Activated T-cell treated with anti-CD3 and anti-CD28 coated beads, Interleukin-2, amount 50 U/mL, for 4 hours (primary cell): ENCODE measurements around the gene LILRB5. TPM values are rescaled to one million over a fixed set of nuclear protein-coding genes. Genes with fewer than 3 reads are reported as not detected.
"Not testable (repeated sequence)": the region's sequence is repeated elsewhere in the genome, so short reads cannot be mapped to it uniquely, and the experiment has no call there.

Source experiments
- ATAC-seq, 2 donors: fragments of 200-7000 bp; cut with Tn5 transposase; one replicate each; pipeline ENCODE4 v1.10.0; 2021
- DNase-seq: peaks from one replicate; pipeline ENCODE4 v3.0.0-alpha.2; 2020
- H3K27me3 Mint-ChIP-seq: one replicate; pipeline ENCODE4 v1.8.0; 2021; ENCODE audit warnings: low read depth, mixed read lengths
- H3K36me3 Mint-ChIP-seq: one replicate; pipeline ENCODE4 v1.8.0; 2022; ENCODE audit warnings: mixed read lengths; ENCODE audit not compliant: insufficient read depth
- H3K4me1 Mint-ChIP-seq: one replicate; pipeline ENCODE4 v1.8.0; 2021; ENCODE audit warnings: low read depth, mixed read lengths
- H3K4me3 Mint-ChIP-seq: one replicate; pipeline ENCODE4 v1.8.0; 2021; ENCODE audit warnings: mild to moderate bottlenecking, moderate library complexity, mixed read lengths
- H3K9me3 Mint-ChIP-seq: one replicate; pipeline ENCODE4 v1.8.0; 2021; ENCODE audit warnings: mixed read lengths
- total RNA-seq, 3 donors: library from RNA; stranded (reverse); gene quantifications; one replicate each; pipeline ENCODE4 v1.2.1, GENCODE V29; 2021

Gene LILRB5
- total RNA-seq, 3 donors from 2014 or later = not detected

DNA sequence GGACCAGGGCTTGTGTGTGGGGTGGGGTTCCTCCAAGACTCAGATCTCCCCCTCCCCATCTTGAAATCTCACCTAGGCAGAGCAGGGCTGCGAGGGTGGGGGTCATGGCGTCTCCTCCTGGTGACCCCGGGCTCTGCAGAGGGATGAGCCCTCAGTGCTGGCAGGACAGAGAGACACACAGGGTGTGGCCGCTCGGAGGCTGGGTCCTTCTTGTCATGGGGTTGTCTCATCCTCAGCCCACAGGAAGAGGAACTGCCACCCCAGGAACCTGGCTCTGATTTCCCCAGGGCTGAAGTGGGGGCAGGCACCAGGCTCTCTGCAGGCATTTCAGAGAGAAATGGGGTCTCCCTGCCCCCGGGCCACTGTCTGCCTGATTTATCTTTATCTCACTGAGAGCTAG is 14.4 kb downstream of the LILRB5 start, which contains the start of gene LILRA6:
Gene LILRA6, minus strand, starts transcription at position 145 of the 400 bp plus-strand sequence.
- not testable (repeated sequence) for H3K36me3 Mint-ChIP-seq, ATAC-seq, H3K9me3 Mint-ChIP-seq, H3K4me3 Mint-ChIP-seq, DNase-seq, H3K4me1 Mint-ChIP-seq
- peaks cover 14% of the 10 kb centered on the region for H3K27me3 Mint-ChIP-seq

DNA sequence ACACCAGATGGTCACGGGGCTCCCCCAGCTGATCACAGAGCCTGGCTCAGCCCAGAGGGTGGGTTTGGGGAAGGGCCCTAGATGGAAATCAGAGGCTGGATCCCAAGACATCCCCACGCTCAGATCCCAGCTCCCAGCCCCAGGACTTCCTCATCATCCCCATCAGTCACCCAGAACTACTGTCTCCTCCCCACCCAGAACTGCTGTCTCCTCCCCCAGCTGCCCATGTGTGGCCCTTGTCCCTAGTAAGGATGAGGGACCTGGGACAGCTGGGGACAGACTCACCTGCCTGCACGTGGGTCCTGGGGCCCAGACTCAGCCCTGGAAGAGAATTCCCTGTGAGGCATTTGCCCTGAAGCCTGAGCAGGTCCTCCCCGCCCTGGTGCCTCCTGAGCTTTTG is 14.8 kb downstream of the LILRB5 start:
- peaks cover 14% of the 10 kb centered on the region for H3K27me3 Mint-ChIP-seq
- H3K4me1 Mint-ChIP-seq, H3K4me3 Mint-ChIP-seq, DNase-seq, H3K36me3 Mint-ChIP-seq, ATAC-seq, H3K9me3 Mint-ChIP-seq: not testable (repeated sequence)

DNA sequence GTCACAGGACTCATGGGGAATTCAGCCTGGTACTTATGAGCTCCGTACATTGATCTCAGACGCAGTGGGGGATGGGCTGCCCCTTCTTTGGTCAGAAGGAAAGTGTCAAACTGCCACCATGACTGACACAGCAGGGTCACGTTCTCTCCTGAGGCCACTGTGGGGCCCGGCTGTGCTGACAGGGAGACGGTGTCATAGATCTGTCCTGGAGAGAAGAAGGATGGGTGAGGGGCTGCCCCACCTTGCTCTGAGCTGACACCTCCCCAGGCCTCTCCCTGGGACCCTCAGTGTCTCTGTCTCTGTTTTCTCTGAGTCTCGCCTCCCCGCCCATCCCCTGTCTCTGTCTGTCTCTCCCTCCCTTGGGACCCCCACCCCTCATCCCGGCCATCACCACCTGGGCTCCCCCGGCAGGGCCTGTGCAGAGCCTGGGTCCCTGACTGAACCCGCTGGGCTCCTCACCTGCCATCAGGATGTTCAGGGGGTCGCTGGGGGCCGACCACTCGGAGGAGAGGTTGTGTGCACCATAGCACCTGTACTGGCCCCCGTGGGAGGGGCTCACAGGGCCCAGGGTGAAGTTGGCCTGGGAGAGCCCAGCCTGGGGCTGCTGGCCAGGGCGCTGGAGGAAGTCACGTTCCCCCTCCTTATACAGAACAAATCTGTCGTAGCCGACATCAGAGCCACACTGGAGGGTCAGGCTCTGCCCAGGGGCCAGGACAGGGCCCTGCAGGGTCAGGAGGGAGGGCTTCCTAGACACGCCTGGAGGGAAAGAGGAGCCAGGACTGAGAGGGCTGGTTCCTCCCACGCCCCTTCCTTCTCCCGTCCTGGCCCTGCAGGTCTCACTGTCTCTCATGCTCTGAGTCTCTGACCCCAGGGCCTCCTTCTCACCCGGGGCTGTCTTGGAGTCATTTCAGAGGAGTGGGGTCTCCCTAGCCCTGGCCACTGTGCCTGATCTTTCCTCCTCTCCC is 16.4 kb downstream of the LILRB5 start:
- not testable (repeated sequence) for ATAC-seq, H3K4me3 Mint-ChIP-seq, H3K4me1 Mint-ChIP-seq, DNase-seq, H3K36me3 Mint-ChIP-seq, H3K9me3 Mint-ChIP-seq
- H3K27me3 Mint-ChIP-seq = peaks cover 14% of the 10 kb centered on the region

DNA sequence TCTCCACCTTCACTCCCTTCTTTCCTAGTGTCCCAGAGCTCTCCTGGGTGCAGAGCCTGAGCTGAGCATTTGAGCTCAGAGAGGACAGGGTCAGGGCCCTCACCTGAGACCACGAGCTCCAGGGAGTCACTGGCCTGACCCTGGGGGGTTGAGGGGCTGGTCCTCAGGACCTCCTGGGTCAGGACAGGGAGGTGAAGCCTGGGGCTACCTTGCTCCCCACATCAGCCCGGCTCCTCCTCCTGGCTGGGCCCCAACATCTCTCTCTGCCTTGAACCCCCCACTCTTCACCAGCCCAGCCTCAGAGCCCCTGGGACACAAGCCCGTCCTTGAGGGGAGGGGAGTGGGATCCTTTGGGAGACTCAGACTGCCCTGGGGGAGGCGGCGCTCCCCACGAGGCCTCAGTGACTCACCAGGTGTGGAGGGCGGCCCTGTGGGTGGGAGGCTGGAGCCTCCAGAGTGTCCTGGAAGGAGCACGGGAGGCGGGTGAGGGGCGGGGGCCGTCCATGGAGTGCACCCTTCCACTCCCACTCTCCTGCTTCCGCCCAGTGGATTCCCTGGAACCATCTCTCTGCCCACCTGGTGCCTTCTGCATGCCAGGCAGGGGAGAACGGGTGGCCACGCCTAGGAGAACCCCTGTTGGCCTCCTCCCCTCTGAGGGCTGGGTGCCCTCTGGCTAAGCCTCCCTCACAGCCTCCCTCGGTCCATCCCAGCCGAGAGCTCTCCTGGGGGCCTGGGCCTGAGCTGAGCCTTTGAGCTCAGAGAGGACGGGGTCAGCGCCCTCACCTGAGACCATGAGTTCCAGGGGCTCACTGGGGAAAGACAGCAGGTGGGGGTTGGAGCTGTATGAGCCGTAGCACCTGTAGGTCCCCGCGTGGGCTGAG is 17.3 kb downstream of the LILRB5 start:
- H3K4me3 Mint-ChIP-seq, H3K36me3 Mint-ChIP-seq, DNase-seq, H3K9me3 Mint-ChIP-seq, H3K4me1 Mint-ChIP-seq: not testable (repeated sequence)
- peak in 1 of 2 donors; percentile 30 for ATAC-seq
- peaks cover 14% of the 10 kb centered on the region for H3K27me3 Mint-ChIP-seq

DNA sequence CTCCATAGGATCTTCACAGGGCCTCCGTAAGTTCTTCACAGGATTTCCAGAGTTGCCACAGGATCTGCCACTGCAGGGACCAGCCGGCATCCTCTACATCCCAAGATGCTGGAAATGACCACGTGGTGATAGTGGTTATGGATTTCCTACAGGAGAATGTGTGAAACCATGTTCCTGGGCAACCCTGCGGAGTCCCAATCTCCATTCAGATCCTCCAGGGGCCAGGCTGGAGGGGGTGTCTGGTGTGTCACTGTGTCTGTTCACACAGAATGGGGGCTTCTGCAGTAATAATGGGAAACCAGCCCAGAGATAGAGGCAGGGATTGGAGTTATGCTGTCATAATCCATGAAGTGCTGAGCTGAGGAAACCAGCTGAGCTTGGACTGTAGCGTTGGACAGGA is 23.1 kb downstream of the LILRB5 start:
- Mint-ChIP-seq H3K4me1 (peaks cover 8% of the 10 kb centered on the region), H3K9me3 (no peaks in the 10 kb centered on the region), H3K4me3 (no peak overlapping the region), H3K27me3 (peaks cover 11% of the 10 kb centered on the region), H3K36me3 (no peaks in the 10 kb centered on the region)
- DNase-seq = no peak
- ATAC-seq = no peak

DNA sequence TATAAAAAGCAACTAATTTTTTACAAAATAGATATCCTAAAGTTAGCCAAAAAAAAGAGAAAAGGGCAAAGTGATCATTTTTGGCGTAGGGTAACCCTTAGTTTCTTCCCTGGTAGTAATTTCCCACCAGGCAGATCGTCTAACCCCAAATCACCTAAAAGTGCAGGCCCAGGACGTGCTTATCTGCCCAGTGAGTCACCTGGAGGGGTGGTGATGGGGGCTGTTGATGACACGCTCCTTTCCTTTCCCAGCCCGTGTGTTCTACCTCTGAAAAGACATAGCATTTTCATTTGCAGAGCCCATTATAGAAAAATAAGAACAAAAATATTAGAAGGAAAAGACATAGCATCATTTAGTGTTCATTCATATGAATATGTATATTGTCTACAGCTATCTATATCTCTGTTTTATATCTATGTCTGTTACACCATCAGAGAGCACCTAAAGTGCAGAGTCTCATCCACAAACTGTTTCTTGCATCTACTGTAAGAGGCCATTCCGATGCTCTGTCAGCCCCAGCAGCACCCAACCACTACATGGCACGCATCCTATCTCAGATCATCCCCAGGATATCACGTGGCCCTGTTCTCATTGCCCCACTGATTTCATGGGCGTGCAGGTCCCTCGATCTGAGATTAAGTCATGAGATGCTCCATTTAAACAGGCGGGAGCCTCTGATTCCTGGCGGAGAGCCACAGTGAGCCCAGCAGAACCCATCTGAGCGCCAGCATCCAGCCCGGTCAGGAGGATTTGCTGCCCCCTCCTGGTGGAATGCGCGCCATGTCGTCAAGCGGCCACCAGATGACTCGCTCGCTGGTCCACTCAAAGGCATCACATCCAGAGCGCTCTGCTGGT is 25.8 kb downstream of the LILRB5 start:
- ATAC-seq (peak; percentile 96 to 98), DNase-seq (peak; percentile 87)
- Mint-ChIP-seq H3K27me3 (peaks cover 11% of the 10 kb centered on the region), H3K36me3 (no peaks in the 10 kb centered on the region), H3K4me1 (peaks cover 8% of the 10 kb centered on the region), H3K9me3 (no peaks in the 10 kb centered on the region), H3K4me3 (no peak overlapping the region)

DNA sequence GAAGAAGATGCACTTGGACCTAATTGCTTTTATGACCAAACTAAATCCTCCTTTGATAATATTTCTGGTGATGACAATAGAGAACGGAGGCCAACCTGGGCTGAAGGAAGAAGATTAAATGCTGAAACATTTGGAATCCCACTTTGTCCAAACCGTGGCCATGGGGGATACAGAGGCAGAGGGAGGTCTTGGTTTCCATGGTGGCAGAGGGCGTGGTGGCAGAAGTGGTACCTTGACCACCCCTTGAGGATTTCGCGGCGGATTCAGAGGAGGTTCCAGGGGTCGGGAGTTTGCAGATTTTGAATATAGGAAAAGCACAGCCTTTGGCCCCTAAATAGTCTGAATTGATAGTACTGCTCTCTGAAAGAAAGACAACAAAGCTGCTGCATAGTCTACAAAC is 27.0 kb downstream of the LILRB5 start:
- no peak overlapping the region for H3K4me3 Mint-ChIP-seq

DNA sequence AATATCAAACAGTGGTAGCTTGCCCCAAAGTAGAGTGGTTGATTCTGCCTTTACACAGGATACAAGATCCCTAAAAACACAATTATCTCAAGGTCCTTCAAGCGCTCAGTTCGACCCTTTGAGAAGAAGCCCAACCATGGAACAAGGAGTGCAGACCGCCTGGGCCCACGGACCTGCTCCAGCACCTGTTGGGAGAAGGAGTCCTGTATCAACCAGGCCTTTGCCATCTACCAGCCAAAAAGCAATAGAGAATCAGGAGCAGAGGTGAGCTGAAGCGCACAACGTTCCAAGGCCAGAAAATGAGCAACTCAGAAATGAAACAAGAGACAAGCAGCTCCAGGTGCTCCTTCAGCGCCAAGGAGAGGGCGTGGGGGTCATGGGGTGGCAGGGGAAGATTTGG is 27.9 kb downstream of the LILRB5 start:
- H3K9me3 Mint-ChIP-seq = no peaks in the 10 kb centered on the region
- no peaks in the 10 kb centered on the region for H3K36me3 Mint-ChIP-seq
- peaks cover 11% of the 10 kb centered on the region for H3K27me3 Mint-ChIP-seq

More for the DNA sequence above, 27.0 kb downstream of the LILRB5 start:
- Mint-ChIP-seq H3K4me1 (peaks cover 8% of the 10 kb centered on the region), H3K36me3 (no peaks in the 10 kb centered on the region), H3K27me3 (peaks cover 11% of the 10 kb centered on the region), H3K9me3 (no peaks in the 10 kb centered on the region)
- ATAC-seq (no peak), DNase-seq (no peak)

DNA sequence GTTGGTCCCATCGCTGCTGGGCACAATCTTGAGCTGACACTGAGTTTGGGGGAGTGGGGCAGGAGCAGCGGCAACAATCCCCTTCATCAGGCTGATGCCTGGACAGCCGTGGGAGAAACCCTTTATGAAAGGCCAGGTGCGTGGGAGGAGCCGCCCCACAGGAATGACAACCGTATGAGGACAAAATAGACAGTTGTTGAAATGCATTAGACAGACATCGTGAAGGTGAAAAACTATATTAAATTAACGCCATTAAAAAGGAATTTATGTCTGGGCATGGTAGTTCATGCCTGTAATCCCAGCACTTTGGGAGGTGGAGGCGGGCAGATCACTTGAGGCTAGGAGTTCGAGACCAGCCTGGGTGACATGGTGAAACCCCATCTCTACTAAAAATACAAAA is 32.5 kb downstream of the LILRB5 start:
- DNase-seq, H3K4me1 Mint-ChIP-seq, ATAC-seq, H3K9me3 Mint-ChIP-seq, H3K36me3 Mint-ChIP-seq, H3K4me3 Mint-ChIP-seq: not testable (repeated sequence)
- H3K27me3 Mint-ChIP-seq = peaks cover 15% of the 10 kb centered on the region

More for the DNA sequence above, 27.9 kb downstream of the LILRB5 start:
- ATAC-seq (no peak), DNase-seq (no peak)
- Mint-ChIP-seq H3K4me3 (no peak overlapping the region), H3K4me1 (peaks cover 6% of the 10 kb centered on the region)

DNA sequence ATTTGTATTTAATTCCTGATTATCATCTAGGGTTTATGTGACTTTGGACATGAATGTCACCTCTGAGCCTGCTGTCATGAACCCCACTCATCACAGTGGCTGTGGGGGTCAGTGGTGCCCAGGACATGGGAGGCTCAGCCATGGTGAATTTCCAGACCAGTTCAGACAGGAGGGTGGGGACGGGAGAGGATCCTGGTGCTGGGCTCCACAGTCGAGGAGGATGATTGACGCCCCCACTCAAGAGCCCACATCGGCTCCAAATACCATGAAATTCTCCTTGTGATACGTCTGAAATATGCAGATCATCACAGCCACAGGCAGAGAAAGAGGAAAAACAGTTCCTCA is 33.2 kb downstream of the LILRB5 start:
- H3K4me3 Mint-ChIP-seq, ATAC-seq, DNase-seq: not testable (repeated sequence)

GRCh38 chr19:54223277-54223936 is 33.7 kb downstream of the LILRB5 start:
- not testable (repeated sequence) for H3K4me3 Mint-ChIP-seq, DNase-seq, H3K9me3 Mint-ChIP-seq, H3K4me1 Mint-ChIP-seq, H3K36me3 Mint-ChIP-seq
- peak in 1 of 2 donors; percentile 17 for ATAC-seq
- peaks cover 12% of the 10 kb centered on the region for H3K27me3 Mint-ChIP-seq

More for the DNA sequence above, 33.2 kb downstream of the LILRB5 start:
- H3K36me3 Mint-ChIP-seq, H3K9me3 Mint-ChIP-seq, H3K4me1 Mint-ChIP-seq: not testable (repeated sequence)
- peaks cover 12% of the 10 kb centered on the region for H3K27me3 Mint-ChIP-seq

DNA sequence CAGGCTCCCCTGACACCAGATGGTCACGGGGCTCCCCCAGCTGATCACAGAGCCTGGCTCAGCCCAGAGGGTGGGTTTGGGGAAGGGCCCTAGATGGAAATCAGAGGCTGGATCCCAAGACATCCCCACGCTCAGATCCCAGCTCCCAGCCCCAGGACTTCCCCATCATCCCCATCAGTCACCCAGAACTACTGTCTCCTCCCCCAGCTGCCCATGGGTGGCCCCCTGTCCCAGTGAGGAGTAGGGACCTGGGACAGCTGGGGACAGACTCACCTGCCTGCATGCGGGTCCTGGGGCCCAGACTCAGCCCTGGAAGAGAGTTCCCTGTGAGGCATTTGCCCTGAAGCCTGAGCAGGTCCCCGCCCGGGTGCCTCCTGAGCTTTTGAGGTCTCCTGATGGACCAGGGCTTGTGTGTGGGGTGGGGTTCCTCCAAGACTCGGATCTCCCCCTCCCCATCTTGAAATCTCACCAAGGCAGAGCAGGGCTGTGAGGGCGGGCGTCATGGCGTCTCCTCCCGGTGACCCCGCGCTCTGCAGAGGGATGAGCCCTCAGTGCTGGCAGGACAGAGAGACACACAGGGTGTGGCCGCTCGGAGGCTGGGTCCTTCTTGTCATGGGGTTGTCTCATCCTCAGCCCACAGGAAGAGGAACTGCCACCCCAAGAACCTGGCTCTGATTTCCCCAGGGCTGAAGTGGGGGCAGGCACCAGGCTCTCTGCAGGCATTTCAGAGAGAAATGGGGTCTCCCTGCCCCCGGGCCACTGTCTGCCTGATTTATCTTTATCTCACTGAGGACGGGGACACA is 34.4 kb downstream of the LILRB5 start, which contains the start of gene LILRB3:
Gene LILRB3, minus strand, starts transcription at position 534 of the 803 bp plus-strand sequence. Its CDS starts 31 bp downstream, at position 503.
- ATAC-seq = peak in 1 of 2 donors; percentile 24
- not testable (repeated sequence) for H3K4me3 Mint-ChIP-seq, H3K36me3 Mint-ChIP-seq, DNase-seq, H3K9me3 Mint-ChIP-seq, H3K4me1 Mint-ChIP-seq
- H3K27me3 Mint-ChIP-seq = peaks cover 12% of the 10 kb centered on the region
